ENCODE results near the gene IGSF9B. TPM values are rescaled to one million over a fixed set of nuclear protein-coding genes. Genes with fewer than 3 reads are reported as not detected.

The IGSF9B gene
- total and polyA plus RNA-seq, 10 of the 15 experiments (the other 5 are each of a cell fraction or from before 2014, with no cell fraction given) = 0.03 to 3.7 (median 0.20) TPM; not detected in 2

GRCh38 chr11:133896642-133897330 lies 60.0 kb downstream of the IGSF9B start:
- WGBS (ENCODE audit: insufficient coverage, insufficient replicate concordance, low lambda C conversion rate, missing lambda C conversion rate) = 72% methylated on average over 10 of the region's 10 CpGs
- CTCF ChIA-PET = no interaction called here
- intact Hi-C loops (cut with micrococcal nuclease; ENCODE audit: unreplicated experiment) = no loop called here
- FAIRE-seq (no peak), DNase-seq (ENCODE audit: low read depth, low spot score) (no peak), ATAC-seq (no peak)
- no peaks in the 10 kb centered on the region for H3K9me3 ChIP-seq (replicated peaks; ENCODE audit: control insufficient read depth, insufficient read depth, low read length)
- no peak overlapping the region for H3K4me3 ChIP-seq
- H3K9ac ChIP-seq (ENCODE audit: control insufficient read depth, insufficient read depth, low read length) = no peak overlapping the region
- no peaks in the 10 kb centered on the region for H3K36me3 ChIP-seq (ENCODE audit: control insufficient read depth in 2 of 2, insufficient read depth in 2 of 2, low read length in 1 of 2)
- no peaks in the 10 kb centered on the region for H3K27me3 ChIP-seq (replicated peaks in 1 of 2; ENCODE audit: control insufficient read depth in 2 of 2, insufficient read depth in 2 of 2, low read length in 1 of 2)
- in situ Hi-C loops (cut with MboI) = no loop called here
- no peak overlapping the region for H3K4me2 ChIP-seq (ENCODE audit: control insufficient read depth, insufficient read depth)
- H4K20me1 ChIP-seq (ENCODE audit: control insufficient read depth, insufficient read depth) = no peaks in the 10 kb centered on the region
- RAD21 ChIA-PET (ENCODE audit: unreplicated experiment) = interaction anchor here (1.3 kb wide), 1 partner anchor 31 kb away, joined by 3 read pairs; no protein-coding TSS in a partner anchor
- SMC1A ChIA-PET (ENCODE audit: uncharacterized antibody, unreplicated experiment) = no interaction called here
- no TSS peak for BruUV-seq (replicated peaks)
- no peaks in the 10 kb centered on the region for H3K79me2 ChIP-seq (ENCODE audit: control insufficient read depth, insufficient read depth, low read length)
- no peak overlapping the region for H2AFZ ChIP-seq (ENCODE audit: control insufficient read depth, low read depth, low read length)
- H3K4me1 ChIP-seq (ENCODE audit: control insufficient read depth, insufficient read depth, low read length) = peaks cover 21% of the 10 kb centered on the region
- H3K27ac ChIP-seq (ENCODE audit: control insufficient read depth, insufficient read depth) = no peak overlapping the region
- POLR2A ChIA-PET = no interaction called here
- TF ChIP-seq TCF7 (IDR thresholded peaks at IDR 0.05; ENCODE audit: borderline replicate concordance) (no peak), POU2F2 (IDR thresholded peaks at IDR 0.05; ENCODE audit: borderline replicate concordance, low read depth, low read length) (no peak), JUNB (IDR thresholded peaks at IDR 0.05) (no peak), IKZF1 (conservative IDR thresholded peaks at IDR 0.05) (no peak), MEF2B (IDR thresholded peaks at IDR 0.05; ENCODE audit: partially characterized antibody, poor library complexity, severe bottlenecking) (no peak), RUNX3 (IDR thresholded peaks at IDR 0.05; ENCODE audit: low read length) (no peak), BMI1 (IDR thresholded peaks at IDR 0.05; ENCODE audit: borderline replicate concordance) (no peak), E4F1 (IDR thresholded peaks at IDR 0.05; ENCODE audit: borderline replicate concordance, partially characterized antibody) (no peak), NKRF (conservative IDR thresholded peaks at IDR 0.05) (no peak), PKNOX1 (IDR thresholded peaks at IDR 0.05) (no peak), NFIC (IDR thresholded peaks at IDR 0.05; ENCODE audit: low read depth, low read length) (no peak), RFX5 (IDR thresholded peaks at IDR 0.05; ENCODE audit: low read depth, low read length) (no peak), RELA (IDR thresholded peaks at IDR 0.05; ENCODE audit: borderline replicate concordance, partially characterized antibody) (no peak), NR2C2 (IDR thresholded peaks at IDR 0.05; ENCODE audit: borderline replicate concordance, control insufficient read depth, insufficient read length, low read depth) (no peak), HCFC1 (IDR thresholded peaks at IDR 0.05; ENCODE audit: low read length) (no peak), EZH2 (IDR thresholded peaks at IDR 0.05; ENCODE audit: borderline replicate concordance, control insufficient read depth, low read depth, low read length) (no peak), TBL1XR1 (IDR thresholded peaks at IDR 0.05; ENCODE audit: low read depth, low read length) (no peak)
